Glutamatergic neuron (in vitro differentiated cells): ENCODE data around the gene DUSP16. TPM values are rescaled to one million over a fixed set of nuclear protein-coding genes. Genes with fewer than 3 reads are reported as not detected.

Experiments
- DNase-seq: peaks from one replicate; pipeline ENCODE4 v3.0.0; 2022
- H3K27ac Mint-ChIP-seq: one replicate; pipeline ENCODE4 v1.8.0; 2020; ENCODE audit warnings: mild to moderate bottlenecking, mixed read lengths, inconsistent platforms; ENCODE audit not compliant: unreplicated experiment
- H3K27me3 Mint-ChIP-seq: one replicate; pipeline ENCODE4 v1.8.0; 2020; ENCODE audit warnings: mild to moderate bottlenecking, moderate library complexity, mixed read lengths, inconsistent platforms; ENCODE audit not compliant: unreplicated experiment
- H3K36me3 Mint-ChIP-seq: one replicate; pipeline ENCODE4 v1.8.0; 2020; ENCODE audit warnings: mild to moderate bottlenecking, mixed read lengths, inconsistent platforms; ENCODE audit not compliant: unreplicated experiment
- H3K4me1 Mint-ChIP-seq: one replicate; pipeline ENCODE4 v1.8.0; 2020; ENCODE audit warnings: mild to moderate bottlenecking, low read depth, mixed read lengths, inconsistent platforms; ENCODE audit not compliant: unreplicated experiment
- H3K4me3 Mint-ChIP-seq: one replicate; pipeline ENCODE4 v1.8.0; 2020; ENCODE audit warnings: mild to moderate bottlenecking, mixed read lengths, inconsistent platforms; ENCODE audit not compliant: unreplicated experiment
- H3K9me3 Mint-ChIP-seq: one replicate; pipeline ENCODE4 v1.8.0; 2020; ENCODE audit warnings: mild to moderate bottlenecking, moderate library complexity, mixed read lengths, inconsistent platforms; ENCODE audit not compliant: unreplicated experiment
- CTCF ChIP-seq: fragments of 200-600 bp; sonication (generic); IDR thresholded peaks from one replicate; pipeline ENCODE4 v1.5.0; 2021; ENCODE audit not compliant: partially characterized antibody, unreplicated experiment
- total RNA-seq: library from RNA; stranded (reverse); fragmentation: NEBNext Ultra II Directional; extraction: Animal tissue kit (Norgen Biotek cat#: 25700); gene quantifications from one replicate; pipeline ENCODE4 v1.2.1, GENCODE V29; 2021; ENCODE audit not compliant: unreplicated experiment

The DUSP16 gene
- total RNA-seq, 1 donor from 2014 or later, result 39.0 TPM

- Mint-ChIP-seq H3K36me3 (no peaks in the 10 kb centered on the region), H3K4me3 (no peak overlapping the region), H3K4me1 (peaks cover 3% of the 10 kb centered on the region), H3K27me3 (peaks cover 2% of the 10 kb centered on the region), H3K9me3 (no peaks in the 10 kb centered on the region), H3K27ac (no peak overlapping the region)
- no peak for DNase-seq
- no peak for TF ChIP-seq CTCF
Observed at GRCh38 chr12:12447837-12448236, 114.8 kb downstream of the DUSP16 start.

- Mint-ChIP-seq H3K27ac (no peak overlapping the region), H3K27me3 (peaks cover 2% of the 10 kb centered on the region), H3K4me1 (peaks cover 3% of the 10 kb centered on the region), H3K4me3 (no peak overlapping the region), H3K36me3 (no peaks in the 10 kb centered on the region), H3K9me3 (no peaks in the 10 kb centered on the region)
- no peak for DNase-seq
- TF ChIP-seq CTCF, result no peak
Observed at GRCh38 chr12:12447236-12447635, 115.4 kb downstream of the DUSP16 start.

GRCh38 chr12:12446786-12447185 lies 115.9 kb downstream of the DUSP16 start:
- Mint-ChIP-seq H3K27ac (no peak overlapping the region), H3K4me1 (peaks cover 3% of the 10 kb centered on the region), H3K36me3 (no peaks in the 10 kb centered on the region), H3K9me3 (no peaks in the 10 kb centered on the region), H3K27me3 (peaks cover 2% of the 10 kb centered on the region), H3K4me3 (no peak overlapping the region)
- DNase-seq, result no peak
- TF ChIP-seq CTCF, result no peak

- H3K9me3 Mint-ChIP-seq, result no peaks in the 10 kb centered on the region
- no peak for TF ChIP-seq CTCF
- DNase-seq, result no peak
- no peak overlapping the region for H3K27ac Mint-ChIP-seq
- no peaks in the 10 kb centered on the region for H3K36me3 Mint-ChIP-seq
- peaks cover 4% of the 10 kb centered on the region for H3K4me1 Mint-ChIP-seq
- no peak overlapping the region for H3K4me3 Mint-ChIP-seq
- peaks cover 2% of the 10 kb centered on the region for H3K27me3 Mint-ChIP-seq
Observed at GRCh38 chr12:12445882-12446181, 116.8 kb downstream of the DUSP16 start.

GRCh38 chr12:12445165-12445881 lies 117.3 kb downstream of the DUSP16 start:
- H3K27me3 Mint-ChIP-seq, result peaks cover 2% of the 10 kb centered on the region
- H3K27ac Mint-ChIP-seq, result no peak overlapping the region
- no peaks in the 10 kb centered on the region for H3K36me3 Mint-ChIP-seq
- H3K9me3 Mint-ChIP-seq, result no peaks in the 10 kb centered on the region
- H3K4me1 Mint-ChIP-seq, result peaks cover 6% of the 10 kb centered on the region
- no peak for TF ChIP-seq CTCF
- no peak for DNase-seq
- no peak overlapping the region for H3K4me3 Mint-ChIP-seq
